Stimulated activated CD8-positive, alpha-beta memory T cell treated with anti-CD3 and anti-CD28 coated beads, Interleukin-7, amount 100 ng/mL, for 48 hours (primary cell): ENCODE measurements around the gene TENM4.

Source experiments
- DNase-seq, 2 donors: peaks; one replicate each; pipeline ENCODE4 v3.0.0-alpha.2; 2020; ENCODE audit warnings: low read depth in 1 of 2; ENCODE audit errors: extremely low read depth in 1 of 2

Gene TENM4

GRCh38 chr11:78704811-78705210 lies 736.0 kb downstream of the TENM4 start:
- DNase-seq, result no peak

GRCh38 chr11:78699609-78700135 lies 741.2 kb downstream of the TENM4 start:
- no peak for DNase-seq

GRCh38 chr11:78698612-78699011 lies 742.2 kb downstream of the TENM4 start:
- no peak for DNase-seq

GRCh38 chr11:78696177-78696576 lies 744.7 kb downstream of the TENM4 start:
- no peak for DNase-seq

GRCh38 chr11:78694152-78694551 lies 746.7 kb downstream of the TENM4 start:
- no peak for DNase-seq

- no peak for DNase-seq
These were observed 749.6 kb downstream of the TENM4 start for GRCh38 chr11:78691215-78691614.

GRCh38 chr11:78690352-78690987 lies 750.4 kb downstream of the TENM4 start:
- no peak for DNase-seq

- no peak for DNase-seq
These were observed 751.2 kb downstream of the TENM4 start for GRCh38 chr11:78689585-78690153.

- DNase-seq, result no peak
These were observed 751.7 kb downstream of the TENM4 start for GRCh38 chr11:78689101-78689500.

- DNase-seq, result no peak
These were observed 752.4 kb downstream of the TENM4 start for GRCh38 chr11:78688460-78688859.

- DNase-seq, result no peak
These were observed 755.7 kb downstream of the TENM4 start for GRCh38 chr11:78685156-78685555.

GRCh38 chr11:78684377-78684776 lies 756.5 kb downstream of the TENM4 start:
- DNase-seq, result no peak

- DNase-seq, result no peak
These were observed 757.1 kb downstream of the TENM4 start for GRCh38 chr11:78683774-78684173.

GRCh38 chr11:78676026-78676557 lies 764.7 kb downstream of the TENM4 start:
- no peak for DNase-seq

GRCh38 chr11:78672850-78673620 lies 767.8 kb downstream of the TENM4 start:
- DNase-seq, result no peak

- no peak for DNase-seq
These were observed 771.6 kb downstream of the TENM4 start for GRCh38 chr11:78669249-78669648.

- no peak for DNase-seq
These were observed 773.4 kb downstream of the TENM4 start for GRCh38 chr11:78667461-78667860.

GRCh38 chr11:78666675-78667160 lies 774.1 kb downstream of the TENM4 start:
- DNase-seq, result no peak

GRCh38 chr11:78664636-78665035 lies 776.2 kb downstream of the TENM4 start:
- DNase-seq, result no peak

- DNase-seq, result no peak
These were observed 778.0 kb downstream of the TENM4 start for GRCh38 chr11:78662811-78663210.

- DNase-seq, result no peak
These were observed 780.4 kb downstream of the TENM4 start for GRCh38 chr11:78660471-78660870.
